ENCODE data around the gene PRDM7. TPM values are rescaled to one million over a fixed set of nuclear protein-coding genes. Genes with fewer than 3 reads are reported as not detected.

PRDM7 gene
- total and polyA plus RNA-seq, 9 of the 15 experiments (the other 6 are each of a cell fraction or from before 2014, with no cell fraction given) = not detected

DNA sequence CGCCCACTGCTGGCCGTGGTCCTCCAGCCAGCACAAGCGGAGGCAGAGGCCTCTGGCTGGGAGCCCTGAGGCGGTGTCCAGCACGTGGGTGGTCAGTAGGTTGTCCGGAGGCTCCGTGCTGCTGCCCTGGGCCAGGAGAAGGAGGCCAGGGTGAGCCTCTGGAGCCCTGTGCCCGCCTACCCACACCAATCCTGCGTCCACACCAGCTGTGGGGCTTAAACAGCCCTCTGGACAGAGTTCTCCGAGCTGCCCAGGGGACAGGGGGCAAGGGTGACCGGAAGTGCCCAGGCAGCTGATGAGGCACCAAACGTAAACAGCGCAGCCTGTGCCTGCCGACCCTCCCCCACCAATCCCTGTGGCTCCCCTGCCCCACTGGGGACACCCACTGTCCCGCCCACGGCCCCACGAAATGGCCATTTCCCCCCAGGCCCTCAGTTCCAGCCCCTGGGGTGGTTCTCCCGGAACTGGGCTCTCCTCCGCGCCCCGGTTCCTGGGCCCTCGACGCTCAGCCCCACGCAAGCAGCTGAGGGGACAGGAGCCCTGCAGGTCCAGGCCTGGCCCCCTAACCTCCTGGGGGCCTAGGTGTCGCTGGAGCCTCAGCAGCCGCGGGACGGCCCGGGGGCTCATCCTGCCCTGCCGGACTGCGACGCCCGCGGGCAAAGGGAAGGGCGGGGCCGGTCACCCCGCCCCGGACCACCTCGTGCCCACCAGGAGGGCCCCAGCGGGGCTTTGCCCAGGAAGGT, 30.0 kb downstream of the PRDM7 start (continued):
- TF ChIP-seq ZBTB40 (IDR thresholded peaks at IDR 0.05) (peak; percentile 55; the same call in 1 of the 2 replicates), ZBTB40 (CRISPR knock-in tag; IDR thresholded peaks at IDR 0.05) (no peak), POLR2A (conservative IDR thresholded peaks at IDR 0.05) (peak; percentile 70; the same call in 1 of the 2 replicates), WHSC1 (IDR thresholded peaks at IDR 0.05; ENCODE audit: low read length) (no peak), ZNF224 (CRISPR knock-in tag; IDR thresholded peaks at IDR 0.05) (no peak), KLF13 (tag; IDR thresholded peaks at IDR 0.05; ENCODE audit: borderline replicate concordance, low read depth) (no peak), CBFA2T2 (conservative IDR thresholded peaks at IDR 0.05) (no peak)
- TF ChIP-seq, protein P1, sequence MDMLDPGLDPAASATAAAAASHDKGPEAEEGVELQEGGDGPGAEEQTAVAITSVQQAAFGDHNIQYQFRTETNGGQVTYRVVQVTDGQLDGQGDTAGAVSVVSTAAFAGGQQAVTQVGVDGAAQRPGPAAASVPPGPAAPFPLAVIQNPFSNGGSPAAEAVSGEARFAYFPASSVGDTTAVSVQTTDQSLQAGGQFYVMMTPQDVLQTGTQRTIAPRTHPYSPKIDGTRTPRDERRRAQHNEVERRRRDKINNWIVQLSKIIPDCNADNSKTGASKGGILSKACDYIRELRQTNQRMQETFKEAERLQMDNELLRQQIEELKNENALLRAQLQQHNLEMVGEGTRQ (CRISPR knock-in tag; IDR thresholded peaks at IDR 0.05) = peak; percentile 51

Data from K562 (cell line).